HG03469 (cell line): ENCODE results near the gene CUL3.
"Not testable (repeated sequence)": the region's sequence is repeated elsewhere in the genome, so short reads cannot be mapped to it uniquely, and the experiment has no call there.

Experiments used
- ATAC-seq: cut with Tn5 transposase; IDR thresholded peaks from one replicate; pipeline ENCODE4 v1.9.1; 2021; ENCODE audit warnings: mild to moderate bottlenecking, moderate library complexity, moderate number of reproducible peaks; ENCODE audit not compliant: unreplicated experiment

Gene CUL3

GRCh38 chr2:224585211-224586088, at the start of gene CUL3:
TSS of gene CUL3 (minus strand) at chr2:224585363. CDS start at chr2:224585009, 354 bp downstream.
- peak; percentile 55 for ATAC-seq

GRCh38 chr2:224630659-224631550, 45.7 kb upstream of the CUL3 start:
- no peak for ATAC-seq

GRCh38 chr2:224628416-224628815, 43.3 kb upstream of the CUL3 start:
- ATAC-seq: no peak

- no peak for ATAC-seq
Measured at GRCh38 chr2:224626735-224627134, 41.6 kb upstream of the CUL3 start.

GRCh38 chr2:224613543-224614286, 28.6 kb upstream of the CUL3 start:
- ATAC-seq: no peak

GRCh38 chr2:224612578-224612977, 27.4 kb upstream of the CUL3 start:
- ATAC-seq: no peak

GRCh38 chr2:224611938-224612337, 26.8 kb upstream of the CUL3 start:
- ATAC-seq: no peak

GRCh38 chr2:224608104-224608503, 22.9 kb upstream of the CUL3 start:
- no peak for ATAC-seq

GRCh38 chr2:224603746-224604500, 18.8 kb upstream of the CUL3 start:
- not testable (repeated sequence) for ATAC-seq

GRCh38 chr2:224602778-224603375, 17.7 kb upstream of the CUL3 start:
- ATAC-seq: not testable (repeated sequence)

- no peak for ATAC-seq
Measured at GRCh38 chr2:224601923-224602322, 16.8 kb upstream of the CUL3 start.

- ATAC-seq: no peak
Measured at GRCh38 chr2:224598678-224599077, 13.5 kb upstream of the CUL3 start.

GRCh38 chr2:224596289-224596688, 11.1 kb upstream of the CUL3 start:
- ATAC-seq: no peak

GRCh38 chr2:224595518-224595917, 10.4 kb upstream of the CUL3 start:
- ATAC-seq: no peak

GRCh38 chr2:224594840-224595239, 9.7 kb upstream of the CUL3 start:
- no peak for ATAC-seq

GRCh38 chr2:224591220-224591619, 6.1 kb upstream of the CUL3 start:
- no peak for ATAC-seq

- ATAC-seq: no peak
Measured at GRCh38 chr2:224586127-224586695, 1.0 kb upstream of the CUL3 start.

GRCh38 chr2:224584785-224585210, 365 bp downstream of the CUL3 start:
- peak; percentile 21 for ATAC-seq

- ATAC-seq: no peak
Measured at GRCh38 chr2:224584111-224584784, 915 bp downstream of the CUL3 start.
